Esophagus muscularis mucosa (tissue), 3 donors: Measurements from ENCODE around the gene MARK1.

ENCODE experiments used
- CTCF ChIP-seq, 3 experiments: fragments of 200-600 bp in 2 of 3; fragments of 450-650 bp in 1 of 3; sonication (generic) in 2 of 3; IDR thresholded peaks; one replicate each; pipeline ENCODE4 v1.5.1; 2017 to 2019; ENCODE audit warnings: antibody characterized with exemption in 3 of 3, mild to moderate bottlenecking in 2 of 3, moderate library complexity in 1 of 3
- POLR2A ChIP-seq: fragments of 450-650 bp; IDR thresholded peaks from one replicate; pipeline ENCODE4 v1.6.1; 2017; ENCODE audit warnings: antibody characterized with exemption, moderate library complexity, mild to moderate bottlenecking, low read depth
- POLR2AphosphoS5 ChIP-seq, 2 donors: sonication (generic); formaldehyde crosslinking; IDR thresholded peaks; one replicate each; pipeline ENCODE4 v1.6.1; 2017; ENCODE audit warnings: antibody characterized with exemption in 2 of 2

DNA sequence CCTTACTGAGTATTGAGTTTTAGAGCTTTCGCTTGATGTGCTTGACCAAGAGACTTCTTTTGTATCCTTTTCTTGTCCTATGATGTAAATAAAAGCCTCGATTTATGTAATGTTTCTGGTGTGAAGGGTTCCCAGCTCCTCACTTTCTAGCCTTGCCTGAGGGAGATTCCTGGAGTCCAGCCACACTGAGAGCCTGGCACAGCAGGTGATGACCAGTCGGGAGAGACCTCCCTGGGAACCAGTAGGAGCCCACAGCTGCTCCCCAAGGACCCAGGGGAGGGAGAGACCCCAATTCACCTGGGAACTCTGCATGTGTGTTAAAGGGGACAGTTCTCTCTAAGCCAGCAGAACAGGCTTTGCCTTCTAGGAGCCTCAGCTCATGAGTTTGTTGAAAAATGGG is 171.1 kb downstream of the MARK1 start:
- no peak for TF ChIP-seq CTCF (IDR thresholded peaks at IDR 0.05)
- no peak for TF ChIP-seq POLR2A
- TF ChIP-seq POLR2AphosphoS5 (IDR thresholded peaks at IDR 0.05) = no peak
